GM21786 (cell line): ENCODE data around the gene ACTR8.

ENCODE experiments used
- ATAC-seq: cut with Tn5 transposase; IDR thresholded peaks from one replicate; pipeline ENCODE4 v1.9.1; 2021; ENCODE audit not compliant: unreplicated experiment

Gene ACTR8

DNA sequence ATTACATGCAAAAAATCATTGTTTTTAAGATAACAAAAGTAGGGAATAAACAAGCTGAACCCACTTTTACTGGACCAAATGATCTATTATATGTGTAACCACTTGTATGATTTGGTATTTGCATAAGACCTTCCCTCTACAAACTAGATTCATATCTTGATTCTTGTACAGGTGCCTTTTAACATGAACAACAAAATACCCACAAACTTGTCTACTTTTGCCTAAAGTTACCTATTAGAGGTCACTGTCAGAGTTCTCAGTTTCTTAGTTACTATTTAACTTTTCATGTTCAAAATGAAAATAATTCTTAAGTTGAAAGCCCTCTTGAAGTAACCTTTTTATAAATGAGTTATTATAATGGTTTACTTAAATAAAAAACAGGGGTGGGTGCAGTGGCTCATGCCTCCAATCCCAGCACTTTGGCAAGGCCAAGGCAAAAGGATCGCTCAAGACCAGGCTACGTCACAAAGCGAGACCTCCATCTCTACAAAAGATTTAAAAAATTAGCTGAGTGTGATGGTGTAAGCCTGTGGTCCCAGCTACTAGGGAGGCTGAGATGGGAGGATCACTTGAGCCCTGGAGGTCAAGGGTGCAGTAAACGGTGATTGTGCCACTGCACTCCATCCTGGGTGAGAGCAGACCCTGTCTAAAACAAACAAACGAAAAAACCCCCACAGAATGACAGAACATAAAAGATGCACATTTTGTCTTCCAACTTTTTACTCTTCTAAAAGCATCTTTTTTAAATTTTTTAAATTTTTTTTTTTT, 16.0 kb downstream of the ACTR8 start:
- ATAC-seq: peak; percentile 51

DNA sequence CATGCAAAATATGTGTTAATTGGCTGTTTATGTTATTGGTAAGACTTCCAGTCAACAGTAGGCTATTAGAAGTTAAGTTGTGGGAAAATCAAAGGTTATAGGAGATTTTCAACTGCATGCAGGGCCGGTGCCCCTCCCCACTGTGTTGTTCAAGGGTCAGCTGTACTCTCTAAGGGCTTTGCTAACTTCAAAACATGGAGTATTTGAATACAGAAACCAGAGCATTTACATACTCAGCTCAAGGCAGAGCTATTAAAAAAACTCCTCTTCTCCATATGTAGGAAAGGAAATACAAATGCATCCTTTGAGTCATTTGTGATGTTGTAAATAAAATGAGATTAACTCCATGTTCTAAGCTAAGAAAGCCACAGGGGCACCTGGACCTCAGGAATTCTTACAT, 18.8 kb downstream of the ACTR8 start:
- ATAC-seq: no peak

DNA sequence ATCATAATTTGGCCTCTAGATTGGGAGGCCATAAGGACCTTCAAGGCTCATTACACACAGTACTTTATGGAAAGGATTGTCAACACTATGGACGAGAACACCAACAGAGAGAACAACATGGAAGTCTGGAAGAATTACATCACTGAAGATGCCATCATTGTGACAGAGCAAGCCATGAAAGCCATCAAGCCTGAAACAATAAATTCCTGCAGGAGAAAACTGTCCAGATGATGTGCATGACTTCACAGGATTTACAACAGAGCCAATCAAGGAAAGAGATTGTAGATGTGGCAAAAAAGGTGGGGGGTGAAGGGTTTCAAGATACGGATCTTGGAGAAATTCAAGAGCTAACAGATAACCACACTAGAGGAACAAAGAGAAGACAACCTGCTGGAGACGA, 19.7 kb downstream of the ACTR8 start:
- no peak for ATAC-seq

DNA sequence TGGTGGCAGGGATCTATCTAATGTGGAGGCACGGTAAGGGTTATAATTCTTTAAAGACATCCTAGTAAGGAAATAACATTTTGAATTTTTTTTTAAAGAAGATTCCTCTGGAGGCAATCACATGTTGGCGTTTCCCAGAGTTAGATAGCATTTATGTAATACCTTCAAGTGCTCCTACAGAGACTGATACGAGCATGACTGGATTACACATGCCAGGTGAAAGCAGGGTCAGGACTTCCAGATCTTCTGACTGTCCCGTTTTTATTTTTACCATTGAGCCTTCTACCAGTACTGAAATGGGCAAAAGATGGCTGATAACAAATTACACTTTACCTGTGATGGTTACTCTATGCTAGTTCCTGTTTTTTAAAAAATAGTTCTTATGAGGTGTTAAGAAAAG, 21.8 kb downstream of the ACTR8 start:
- no peak for ATAC-seq

DNA sequence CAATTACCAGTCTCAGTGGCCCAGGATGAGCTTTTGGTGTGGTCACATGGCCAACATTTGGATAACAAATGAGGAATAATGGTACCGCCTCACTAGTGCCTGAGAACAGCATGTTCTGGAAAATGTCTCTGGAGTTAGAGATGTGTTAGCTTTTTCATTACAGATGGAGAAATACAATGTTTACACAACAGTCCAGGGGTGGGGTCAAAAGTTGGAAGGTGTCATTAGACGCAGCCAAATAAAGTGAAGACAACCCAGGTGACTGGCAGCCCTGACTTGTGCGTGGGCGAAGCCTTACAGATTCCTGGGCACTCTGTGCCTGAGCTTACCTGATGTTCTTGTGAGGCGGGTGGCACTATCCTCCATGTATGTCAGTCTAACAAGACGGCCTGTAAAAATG, 22.8 kb downstream of the ACTR8 start:
- no peak for ATAC-seq

DNA sequence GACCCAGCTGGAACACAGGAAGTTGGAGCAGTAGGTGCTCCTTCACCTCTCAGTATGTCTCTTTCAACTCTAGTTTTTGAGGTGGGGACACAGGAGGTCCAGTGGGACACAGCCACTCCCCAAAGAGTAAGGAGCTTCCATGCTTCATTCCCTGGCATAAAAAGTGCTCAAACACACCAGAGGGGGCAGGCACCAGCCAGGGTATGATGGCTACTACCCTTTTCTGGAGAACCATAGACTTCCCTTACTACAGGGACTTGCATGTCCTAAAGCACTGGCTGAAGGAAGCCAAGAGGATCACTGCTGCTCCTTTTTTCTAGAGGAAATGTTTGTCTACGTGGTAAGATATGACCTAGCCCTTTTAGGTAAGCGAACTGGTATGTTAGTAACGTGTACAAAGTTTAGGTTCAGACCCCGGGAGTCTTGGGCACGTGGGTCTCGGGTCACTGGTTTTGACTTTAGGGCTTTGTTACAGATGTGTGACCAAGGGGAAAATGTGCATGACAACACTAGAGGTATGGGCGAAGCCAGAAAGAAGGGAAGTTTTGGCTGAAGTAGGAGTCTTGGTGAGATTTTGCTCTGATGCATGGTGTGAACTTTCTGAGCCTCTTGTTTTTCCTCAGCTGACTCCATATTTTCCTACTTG, 23.7 kb downstream of the ACTR8 start:
- ATAC-seq: no peak

DNA sequence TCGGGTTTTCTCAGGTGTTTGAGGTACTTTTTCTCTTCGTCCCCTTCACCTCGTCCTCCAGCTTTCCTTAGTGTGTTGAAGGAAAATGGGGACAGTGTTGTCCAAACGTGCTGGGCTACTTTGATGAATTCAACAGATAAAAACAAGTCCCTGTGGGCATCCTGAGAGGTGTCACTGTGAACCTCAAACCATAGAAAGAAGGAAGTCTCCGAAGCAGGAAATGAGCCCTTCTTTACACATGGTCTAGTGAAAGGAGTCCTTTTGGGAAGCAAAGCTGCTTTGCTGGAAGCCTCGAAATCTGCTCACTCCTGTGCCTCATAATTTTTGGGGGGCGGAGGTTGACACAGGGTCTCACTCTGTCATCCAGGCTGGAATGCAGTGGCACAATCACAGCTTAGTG, 25.0 kb downstream of the ACTR8 start:
- ATAC-seq: peak; percentile 51

DNA sequence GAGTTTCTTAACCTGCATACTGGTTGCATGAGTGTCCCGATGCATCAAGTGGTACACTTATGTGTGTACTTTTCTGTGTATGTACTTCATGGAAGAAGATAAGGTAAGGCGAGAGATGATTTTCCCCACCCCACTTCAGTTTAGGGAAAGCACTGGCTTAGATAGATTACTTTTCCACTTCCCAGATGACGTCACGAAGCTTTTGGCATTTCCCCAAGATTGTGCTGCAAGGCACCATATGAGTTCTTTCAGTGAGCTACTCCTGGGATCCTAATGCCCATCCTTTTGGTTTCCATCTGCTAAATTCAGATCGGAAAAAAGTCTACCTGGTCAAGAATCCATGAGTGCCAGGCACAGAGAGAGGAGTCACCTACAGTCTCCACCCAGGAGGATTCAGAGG, 31.1 kb downstream of the ACTR8 start:
- ATAC-seq: no peak

DNA sequence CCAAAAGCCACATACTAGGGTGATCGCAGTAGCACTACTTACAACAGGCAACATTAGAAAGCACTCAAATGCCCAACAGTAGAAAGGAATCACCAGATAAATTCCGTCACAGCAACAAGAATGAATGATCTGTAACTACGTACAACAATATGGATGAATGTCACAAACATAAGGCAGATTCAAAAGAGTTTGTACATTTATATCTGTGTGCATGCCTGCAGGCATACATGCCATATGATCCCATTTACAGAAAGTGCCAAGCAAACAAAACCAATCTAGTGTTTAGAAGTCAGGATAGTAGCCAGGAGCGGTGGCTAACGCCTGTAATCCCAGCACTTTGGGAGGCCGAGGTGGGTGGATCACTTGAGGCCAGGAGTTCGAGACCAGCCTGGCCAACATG, 32.0 kb downstream of the ACTR8 start:
- no peak for ATAC-seq

DNA sequence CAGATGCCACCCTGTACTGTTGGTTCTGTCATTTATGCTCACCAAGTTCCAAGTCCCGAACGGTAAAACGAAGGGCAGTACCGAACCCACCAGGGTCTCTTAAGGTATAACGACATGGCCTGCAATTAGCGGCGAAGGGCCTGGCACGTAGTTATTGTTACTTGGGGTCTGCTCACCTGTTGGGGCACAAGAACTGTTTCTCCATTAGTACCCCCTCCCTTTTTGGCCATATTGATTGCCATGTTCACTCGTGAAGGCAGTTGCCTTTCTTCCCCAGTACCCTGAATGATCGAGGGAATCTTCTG, 35.1 kb downstream of the ACTR8 start:
- ATAC-seq: no peak

DNA sequence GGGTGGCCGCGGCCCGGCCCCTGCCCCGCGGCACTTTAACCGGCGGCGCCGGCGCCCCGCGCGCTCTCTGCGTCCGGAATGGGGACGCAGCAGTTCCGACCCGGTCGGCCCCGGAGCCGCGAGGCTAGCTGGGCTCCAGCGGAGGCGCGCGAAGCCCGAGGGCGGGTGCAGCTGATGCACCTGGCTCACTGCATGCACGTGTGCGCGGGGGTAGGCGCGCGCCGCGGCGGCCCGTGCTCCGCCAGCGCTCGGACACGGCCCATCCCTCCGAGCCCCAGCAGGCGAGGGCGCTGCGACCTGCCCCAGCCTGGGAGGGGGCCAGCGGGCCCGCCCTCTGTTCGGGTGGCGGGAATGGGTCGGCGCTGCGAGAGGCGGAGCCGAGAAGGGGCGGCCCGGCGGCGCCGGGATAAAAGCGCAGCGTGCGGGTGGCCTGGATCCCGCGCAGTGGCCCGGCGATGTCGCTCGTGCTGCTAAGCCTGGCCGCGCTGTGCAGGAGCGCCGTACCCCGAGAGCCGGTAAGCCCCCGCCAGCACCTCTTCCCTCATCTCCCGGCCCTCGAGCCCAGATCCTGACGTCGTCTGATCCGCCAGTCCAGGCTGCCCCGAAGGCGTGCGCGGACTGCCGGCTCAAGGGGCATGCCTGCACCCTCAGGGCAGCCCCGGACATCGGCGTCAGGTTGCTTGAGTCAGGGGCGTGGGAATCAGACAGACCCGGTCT, 35.7 kb downstream of the ACTR8 start, which contains the start of the genes CHDH and IL17RB:
TSS of gene CHDH (minus strand) at position 286 of the 717 bp plus-strand sequence. CDS start 22,411 bp downstream, outside the sequence.
TSS of gene IL17RB (plus strand) at position 435 of the 717 bp plus-strand sequence. CDS start at position 456, 21 bp downstream.
- peak; percentile 25 for ATAC-seq

DNA sequence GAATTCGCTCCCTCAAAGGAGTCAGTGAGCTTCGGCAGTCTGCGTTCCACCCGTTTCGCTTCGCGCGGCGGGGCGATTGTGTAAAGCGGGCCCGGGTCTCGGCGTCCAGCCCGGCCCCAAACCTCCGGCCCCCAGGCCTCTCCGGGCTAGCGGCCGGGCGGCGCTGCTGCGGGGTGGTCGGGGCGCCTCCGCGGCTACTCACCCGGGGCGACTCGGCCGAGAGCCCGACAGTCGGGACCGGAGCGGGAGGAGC, 36.1 kb downstream of the ACTR8 start:
- no peak for ATAC-seq

DNA sequence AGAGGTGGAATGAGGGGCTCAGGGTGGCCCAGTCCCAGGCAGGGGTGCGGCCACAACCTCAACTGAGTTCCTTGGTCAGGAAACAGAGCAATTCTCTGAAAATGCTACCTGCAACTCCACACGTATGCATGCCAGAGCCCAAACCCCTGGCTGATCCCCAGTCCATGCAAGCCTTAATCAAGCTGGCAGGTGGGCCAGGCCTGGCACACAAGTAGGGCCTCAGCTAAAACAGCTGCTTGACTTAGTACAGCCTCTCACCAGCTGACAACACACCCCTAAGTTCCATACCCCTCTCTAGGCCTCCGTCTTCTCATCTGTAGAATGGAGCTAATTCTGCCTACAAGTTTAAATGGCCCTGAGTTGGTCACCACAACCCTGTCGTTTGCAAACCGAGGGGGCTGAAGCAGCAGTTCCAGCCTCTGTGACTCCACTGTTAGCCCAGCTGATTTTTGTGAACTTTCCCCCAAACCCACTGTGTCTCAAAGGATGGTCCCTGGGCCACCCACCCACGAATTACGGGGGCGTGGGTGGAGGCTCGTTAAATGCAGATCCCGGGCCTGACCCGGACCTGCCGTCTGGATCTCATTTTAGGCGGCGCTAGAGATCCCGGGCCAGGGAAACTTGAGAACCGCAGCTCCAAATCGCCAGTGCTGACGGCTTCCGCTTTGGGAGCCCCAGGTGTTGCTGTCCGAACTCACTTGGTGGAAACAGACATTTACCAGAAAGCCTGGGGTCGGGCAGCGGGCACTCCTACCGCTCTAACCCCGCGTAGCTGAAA, 36.7 kb downstream of the ACTR8 start:
- no peak for ATAC-seq

DNA sequence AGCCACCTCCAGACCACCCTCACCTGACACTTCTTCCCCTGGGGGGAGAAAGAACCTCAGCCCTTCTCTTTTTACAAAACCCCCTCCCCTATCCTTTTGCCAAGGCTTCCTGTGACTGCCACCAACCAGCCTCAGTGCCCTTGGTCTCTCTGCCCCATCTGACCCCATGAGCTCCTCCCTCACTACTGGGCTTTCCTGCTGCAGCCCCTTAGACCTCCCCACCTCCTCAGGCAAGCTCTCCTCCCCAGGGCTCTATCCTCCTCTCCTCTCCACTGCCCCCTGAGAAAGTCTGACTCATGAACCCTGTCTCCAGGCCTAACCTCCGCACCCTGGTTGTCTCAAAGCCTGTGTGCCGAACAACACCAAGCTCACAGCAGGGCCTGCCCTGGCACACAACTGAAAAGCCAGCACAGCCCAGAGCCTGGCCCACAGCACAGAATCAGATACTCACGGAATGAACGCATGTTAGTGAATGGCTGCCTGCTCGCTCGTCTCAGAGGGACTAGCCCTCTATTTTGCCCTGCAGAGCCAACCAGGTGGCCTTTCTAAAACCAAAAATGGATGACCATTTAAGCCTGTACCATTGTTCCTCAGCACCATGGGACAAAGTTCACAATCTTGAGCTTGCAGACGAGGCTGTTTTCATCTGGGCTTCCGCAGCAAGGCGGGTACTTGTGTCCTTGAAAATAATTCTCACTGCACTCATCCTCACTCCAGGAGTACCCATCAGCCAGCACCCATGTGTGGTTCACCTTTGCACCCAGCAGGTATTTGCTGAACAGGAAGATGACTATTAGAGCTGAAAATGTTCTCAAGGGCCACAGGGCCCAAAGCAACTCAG, 37.5 kb downstream of the ACTR8 start:
- peak; percentile 3 for ATAC-seq

DNA sequence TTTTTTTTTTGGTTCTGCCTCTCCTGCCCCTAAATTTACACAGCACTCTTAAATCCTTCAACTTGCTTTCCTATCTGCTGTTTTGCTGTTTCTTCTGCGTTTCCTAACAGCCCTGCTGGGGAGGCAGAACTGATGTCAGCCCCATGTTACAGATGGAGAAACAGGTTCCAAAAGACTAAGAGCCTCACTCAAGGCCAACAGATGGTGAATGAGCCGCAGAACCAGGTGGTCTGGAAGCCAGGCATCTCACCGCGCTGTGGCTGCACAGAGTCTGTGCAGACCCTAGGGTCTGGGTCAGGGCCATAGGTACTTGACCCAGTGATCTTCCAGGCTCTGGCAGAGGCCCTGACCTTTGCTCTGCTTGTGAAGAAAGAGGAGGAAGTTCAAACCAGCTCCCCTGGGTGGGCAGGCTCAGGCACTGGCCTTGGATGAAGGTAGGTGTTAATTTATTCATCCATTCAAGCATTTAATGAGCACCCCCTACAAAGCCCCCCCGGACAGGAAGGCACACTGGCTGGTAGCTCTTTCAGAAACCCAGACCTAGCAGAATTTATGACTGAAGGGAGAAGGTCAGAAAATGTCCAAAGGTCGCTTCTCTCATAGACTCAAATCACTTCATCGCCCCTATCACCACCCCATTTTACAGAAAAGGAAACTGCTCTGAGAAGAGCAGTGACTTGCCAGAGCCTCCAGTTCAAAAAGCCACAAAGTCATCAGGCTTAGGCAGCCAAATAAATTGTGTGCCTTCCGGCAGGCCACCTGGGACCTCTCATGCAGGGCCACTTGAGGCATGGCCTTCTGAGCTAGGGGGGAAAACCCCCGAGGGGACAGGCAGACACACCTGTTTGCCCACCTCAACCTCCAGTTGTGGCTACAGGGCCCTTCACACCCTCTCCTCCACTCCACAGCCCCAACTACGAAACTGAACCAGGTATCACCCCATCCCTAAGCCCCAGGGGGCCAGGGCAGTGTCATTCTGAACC, 38.5 kb downstream of the ACTR8 start:
- ATAC-seq: peak; percentile 59

DNA sequence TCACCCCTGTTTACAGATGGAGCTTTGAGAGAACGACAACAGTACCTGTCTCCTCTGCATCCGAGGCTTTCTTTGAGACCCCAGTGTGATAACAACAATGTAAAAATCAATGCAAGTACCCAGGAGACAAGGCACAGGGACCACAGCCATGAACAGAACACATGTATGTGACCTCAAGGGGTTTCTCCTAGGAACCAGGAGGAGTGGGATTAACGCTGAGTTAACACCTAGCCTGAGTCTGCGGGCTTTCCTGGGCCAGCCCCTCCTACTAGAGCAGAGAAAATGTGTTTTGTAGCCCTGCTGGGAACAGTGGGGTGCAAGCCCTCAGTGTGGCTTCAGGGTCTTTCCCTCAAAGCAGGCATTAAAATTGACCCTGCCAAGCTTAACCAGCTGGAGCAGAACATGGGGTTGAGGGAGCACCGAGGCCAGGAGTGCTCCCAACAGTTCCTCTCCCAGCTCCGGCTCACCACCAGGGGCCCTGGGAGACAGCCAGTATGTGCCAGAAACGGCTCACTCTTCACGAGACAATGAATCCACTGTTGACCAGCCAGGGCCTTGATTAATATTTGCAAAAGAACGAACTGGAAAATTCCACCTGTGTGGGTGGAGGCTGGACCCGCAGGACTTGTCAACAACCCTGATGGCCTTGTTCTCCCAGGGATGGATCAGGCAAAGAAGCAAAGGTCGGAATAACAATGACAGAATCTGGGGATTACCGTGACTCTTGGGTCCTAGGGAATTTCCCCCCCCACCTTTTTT, 39.3 kb downstream of the ACTR8 start:
- no peak for ATAC-seq

DNA sequence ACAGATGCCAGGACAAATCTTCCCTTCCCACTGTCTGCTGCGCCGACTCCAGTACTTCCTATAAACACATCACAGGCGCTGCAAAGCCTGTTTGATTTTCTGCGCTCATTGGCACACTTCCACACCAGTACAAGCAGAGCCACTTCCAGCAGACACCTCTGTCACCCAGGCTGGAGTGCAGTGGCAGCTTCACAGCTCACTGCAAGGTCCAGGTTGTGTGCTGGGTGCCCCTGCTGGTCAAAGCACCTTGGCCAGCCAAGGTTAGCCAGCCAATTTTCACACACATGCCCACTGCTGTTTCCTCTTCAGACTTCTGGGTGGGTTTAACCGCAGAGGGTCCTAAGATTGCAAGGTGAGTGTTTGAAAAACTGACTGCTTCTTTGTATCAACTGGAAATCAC, 40.7 kb downstream of the ACTR8 start:
- ATAC-seq: no peak

DNA sequence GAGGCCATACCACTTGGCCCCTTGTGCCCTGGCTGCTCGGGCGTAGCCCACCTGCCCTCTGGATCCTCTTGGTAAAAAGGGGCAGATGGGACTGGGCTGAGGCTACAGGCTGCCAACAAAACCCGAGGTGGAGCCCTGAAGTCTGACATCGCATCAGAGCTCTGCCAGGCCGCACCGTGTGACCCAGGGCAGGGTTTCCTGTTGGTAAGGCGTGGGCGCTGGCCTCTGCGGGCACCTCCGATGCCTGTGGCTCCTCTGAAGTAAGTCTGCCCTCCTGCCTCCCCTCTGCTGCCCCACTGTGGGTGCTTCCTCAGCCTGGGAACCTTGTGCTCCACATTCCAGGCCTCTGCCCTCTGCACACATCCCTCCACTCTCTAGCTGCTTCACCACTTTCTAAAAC, 44.6 kb downstream of the ACTR8 start:
- no peak for ATAC-seq
